GM20000 (cell line): Measurements from ENCODE around the gene PPP1R36.

Experiments used
- DNase-seq: peaks from one replicate; pipeline ENCODE4 v3.0.0; 2012; ENCODE audit warnings: low spot score
- TF ChIP-seq, protein P1 (sequence below): IDR thresholded peaks from 2 replicates; pipeline ENCODE4 v1.5.1; 2012; ENCODE audit warnings: mild to moderate bottlenecking, control low read depth; ENCODE audit errors: extremely low read depth, missing control alignments

The PPP1R36 gene

DNA sequence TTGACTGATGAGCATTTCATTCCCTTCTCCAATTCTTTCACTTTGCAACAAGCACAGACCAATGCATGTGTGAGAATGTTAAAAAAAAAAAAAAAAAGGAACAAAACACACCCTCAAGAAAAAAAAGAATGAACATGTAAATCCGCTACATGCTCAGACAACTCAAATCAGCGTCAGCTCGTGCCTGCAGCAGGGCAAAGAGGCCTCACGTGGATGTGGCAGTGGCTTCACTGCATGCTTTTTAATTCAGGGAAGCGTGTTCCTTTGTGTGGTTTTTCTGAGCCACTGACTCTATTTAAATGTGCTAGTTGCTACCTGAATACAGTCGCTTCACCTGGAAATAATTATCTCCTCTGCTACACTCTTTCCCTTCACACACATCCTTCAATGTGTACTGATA is 55.1 kb downstream of the PPP1R36 start:
- TF ChIP-seq, protein P1, sequence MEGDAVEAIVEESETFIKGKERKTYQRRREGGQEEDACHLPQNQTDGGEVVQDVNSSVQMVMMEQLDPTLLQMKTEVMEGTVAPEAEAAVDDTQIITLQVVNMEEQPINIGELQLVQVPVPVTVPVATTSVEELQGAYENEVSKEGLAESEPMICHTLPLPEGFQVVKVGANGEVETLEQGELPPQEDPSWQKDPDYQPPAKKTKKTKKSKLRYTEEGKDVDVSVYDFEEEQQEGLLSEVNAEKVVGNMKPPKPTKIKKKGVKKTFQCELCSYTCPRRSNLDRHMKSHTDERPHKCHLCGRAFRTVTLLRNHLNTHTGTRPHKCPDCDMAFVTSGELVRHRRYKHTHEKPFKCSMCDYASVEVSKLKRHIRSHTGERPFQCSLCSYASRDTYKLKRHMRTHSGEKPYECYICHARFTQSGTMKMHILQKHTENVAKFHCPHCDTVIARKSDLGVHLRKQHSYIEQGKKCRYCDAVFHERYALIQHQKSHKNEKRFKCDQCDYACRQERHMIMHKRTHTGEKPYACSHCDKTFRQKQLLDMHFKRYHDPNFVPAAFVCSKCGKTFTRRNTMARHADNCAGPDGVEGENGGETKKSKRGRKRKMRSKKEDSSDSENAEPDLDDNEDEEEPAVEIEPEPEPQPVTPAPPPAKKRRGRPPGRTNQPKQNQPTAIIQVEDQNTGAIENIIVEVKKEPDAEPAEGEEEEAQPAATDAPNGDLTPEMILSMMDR: no peak
- no peak for DNase-seq

- TF ChIP-seq, protein P1: no peak
- no peak for DNase-seq
Measured at GRCh38 chr14:64605926-64606685, 56.3 kb downstream of the PPP1R36 start.

DNA sequence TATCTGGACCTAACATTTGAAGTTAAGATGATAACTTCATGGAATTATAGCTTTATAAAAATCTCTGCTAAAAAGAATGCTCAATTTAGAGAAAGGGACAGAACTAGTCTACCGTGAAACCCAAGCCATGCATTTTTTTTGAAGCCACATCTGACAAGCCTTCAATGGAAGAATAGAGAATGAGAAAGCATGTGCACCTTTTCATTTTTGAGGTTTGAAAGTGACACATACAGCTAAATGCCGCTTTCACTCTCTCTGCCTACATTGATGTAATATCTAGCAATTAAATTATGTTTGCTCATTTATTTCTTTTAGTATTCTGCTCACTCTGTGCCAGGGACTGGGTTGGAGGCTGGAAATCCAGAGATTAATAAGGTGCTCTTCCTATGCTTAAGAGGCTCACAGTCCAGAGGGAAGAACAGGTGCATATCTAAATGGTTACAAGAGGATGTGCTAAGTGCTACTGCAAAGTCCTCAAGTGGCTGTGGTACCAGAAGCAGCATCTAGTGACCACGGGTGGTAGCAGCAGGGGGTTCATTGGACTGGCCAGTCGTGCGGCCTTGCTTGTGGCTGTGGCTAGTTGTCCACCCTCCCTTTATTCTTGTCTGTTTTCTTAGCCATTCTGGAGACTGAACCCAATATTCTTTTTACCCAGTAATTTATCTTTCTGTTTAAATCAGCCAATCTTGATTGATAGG is 60.4 kb downstream of the PPP1R36 start:
- TF ChIP-seq, protein P1: no peak
- no peak for DNase-seq

DNA sequence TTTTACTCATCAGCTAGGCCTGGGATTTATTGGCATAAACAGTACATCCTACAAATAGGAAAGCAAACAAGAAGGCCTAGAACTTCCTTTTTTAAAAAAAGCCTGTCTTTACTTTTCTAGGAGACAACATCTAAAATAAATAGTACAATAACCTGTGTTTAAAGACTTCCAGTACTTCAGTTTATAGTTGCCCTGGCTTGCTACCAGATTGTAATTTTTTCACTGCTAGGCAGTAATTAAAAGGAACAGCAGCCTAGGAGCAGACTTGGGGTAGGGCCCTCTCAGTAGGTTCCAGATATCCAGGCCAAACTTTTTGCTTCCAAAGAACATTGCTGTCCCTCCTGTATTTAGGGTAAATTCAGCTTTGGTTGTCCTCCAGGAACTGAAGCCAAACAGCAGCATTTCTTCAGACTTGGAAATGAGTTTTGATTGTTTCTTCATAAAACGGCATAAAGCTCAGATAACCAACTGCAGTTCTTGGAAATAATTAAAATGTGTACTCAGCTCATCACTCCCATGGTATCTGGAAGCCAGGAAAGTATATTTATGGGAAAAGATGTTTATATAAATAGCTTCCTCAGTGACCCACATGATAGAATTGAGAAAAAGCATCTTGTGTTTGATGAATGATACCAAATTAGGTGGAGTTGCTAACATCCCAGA is 61.7 kb downstream of the PPP1R36 start:
- no peak for DNase-seq
- TF ChIP-seq, protein P1: no peak

GRCh38 chr14:64612021-64612380 is 62.2 kb downstream of the PPP1R36 start:
- DNase-seq: no peak

GRCh38 chr14:64612971-64613666 is 63.4 kb downstream of the PPP1R36 start:
- TF ChIP-seq, protein P1: no peak
- DNase-seq: no peak

More at GRCh38 chr14:64612021-64612380, 62.2 kb downstream of the PPP1R36 start:
- TF ChIP-seq, protein P1: no peak
